Measurements from ENCODE around the gene PRDX1. TPM values are rescaled to one million over a fixed set of nuclear protein-coding genes. Genes with fewer than 3 reads are reported as not detected.

PRDX1 gene
- total and polyA plus RNA-seq, 2 of the 13 experiments (the other 11 are each of a cell fraction or from before 2014, with no cell fraction given): 761 to 1,898 TPM

DNA sequence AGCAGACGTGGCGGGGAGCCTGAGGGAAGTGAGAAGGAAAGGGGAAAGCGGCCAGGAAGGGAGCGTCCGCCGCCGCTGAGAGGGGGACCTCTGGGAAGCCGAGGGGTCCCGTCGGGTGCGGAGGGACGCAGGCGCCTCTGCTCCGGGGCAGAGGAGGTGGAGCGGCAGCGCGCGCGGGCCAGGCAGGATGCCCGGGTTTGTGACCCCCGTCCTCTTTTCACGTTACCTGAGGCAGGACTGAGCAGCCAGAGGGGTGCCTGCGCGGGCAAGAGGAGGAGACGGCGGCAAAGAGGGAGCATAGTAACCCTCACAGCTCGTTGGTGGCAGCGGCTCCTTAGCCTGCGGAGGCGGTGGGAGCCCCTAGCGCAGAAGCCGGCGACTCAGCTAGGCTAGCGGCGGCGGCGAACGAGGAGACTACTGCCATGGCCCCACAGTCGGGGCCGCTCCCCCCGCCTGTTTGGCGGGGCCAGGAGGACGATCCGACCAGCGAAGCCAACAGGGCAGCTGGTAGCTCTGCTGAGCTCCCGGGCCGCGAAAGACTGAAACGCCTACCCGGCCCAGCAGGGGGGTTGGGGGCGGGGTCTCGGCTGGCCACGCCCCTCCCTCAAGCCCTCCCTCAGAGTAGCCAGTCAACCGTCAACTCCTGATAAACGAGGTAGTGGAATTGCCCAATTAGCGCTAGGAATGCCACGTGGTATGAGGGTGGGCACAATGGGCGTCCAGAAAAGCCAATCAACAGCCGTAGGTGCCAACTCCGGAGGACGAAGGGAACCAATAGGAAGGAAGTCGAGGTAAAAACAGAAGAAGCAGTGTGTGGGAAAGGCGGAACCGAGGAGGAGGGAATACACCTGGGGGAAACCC is 30.8 kb downstream of the PRDX1 start, which contains the start of gene TESK2 (continued):
- TF ChIP-seq, protein P1, sequence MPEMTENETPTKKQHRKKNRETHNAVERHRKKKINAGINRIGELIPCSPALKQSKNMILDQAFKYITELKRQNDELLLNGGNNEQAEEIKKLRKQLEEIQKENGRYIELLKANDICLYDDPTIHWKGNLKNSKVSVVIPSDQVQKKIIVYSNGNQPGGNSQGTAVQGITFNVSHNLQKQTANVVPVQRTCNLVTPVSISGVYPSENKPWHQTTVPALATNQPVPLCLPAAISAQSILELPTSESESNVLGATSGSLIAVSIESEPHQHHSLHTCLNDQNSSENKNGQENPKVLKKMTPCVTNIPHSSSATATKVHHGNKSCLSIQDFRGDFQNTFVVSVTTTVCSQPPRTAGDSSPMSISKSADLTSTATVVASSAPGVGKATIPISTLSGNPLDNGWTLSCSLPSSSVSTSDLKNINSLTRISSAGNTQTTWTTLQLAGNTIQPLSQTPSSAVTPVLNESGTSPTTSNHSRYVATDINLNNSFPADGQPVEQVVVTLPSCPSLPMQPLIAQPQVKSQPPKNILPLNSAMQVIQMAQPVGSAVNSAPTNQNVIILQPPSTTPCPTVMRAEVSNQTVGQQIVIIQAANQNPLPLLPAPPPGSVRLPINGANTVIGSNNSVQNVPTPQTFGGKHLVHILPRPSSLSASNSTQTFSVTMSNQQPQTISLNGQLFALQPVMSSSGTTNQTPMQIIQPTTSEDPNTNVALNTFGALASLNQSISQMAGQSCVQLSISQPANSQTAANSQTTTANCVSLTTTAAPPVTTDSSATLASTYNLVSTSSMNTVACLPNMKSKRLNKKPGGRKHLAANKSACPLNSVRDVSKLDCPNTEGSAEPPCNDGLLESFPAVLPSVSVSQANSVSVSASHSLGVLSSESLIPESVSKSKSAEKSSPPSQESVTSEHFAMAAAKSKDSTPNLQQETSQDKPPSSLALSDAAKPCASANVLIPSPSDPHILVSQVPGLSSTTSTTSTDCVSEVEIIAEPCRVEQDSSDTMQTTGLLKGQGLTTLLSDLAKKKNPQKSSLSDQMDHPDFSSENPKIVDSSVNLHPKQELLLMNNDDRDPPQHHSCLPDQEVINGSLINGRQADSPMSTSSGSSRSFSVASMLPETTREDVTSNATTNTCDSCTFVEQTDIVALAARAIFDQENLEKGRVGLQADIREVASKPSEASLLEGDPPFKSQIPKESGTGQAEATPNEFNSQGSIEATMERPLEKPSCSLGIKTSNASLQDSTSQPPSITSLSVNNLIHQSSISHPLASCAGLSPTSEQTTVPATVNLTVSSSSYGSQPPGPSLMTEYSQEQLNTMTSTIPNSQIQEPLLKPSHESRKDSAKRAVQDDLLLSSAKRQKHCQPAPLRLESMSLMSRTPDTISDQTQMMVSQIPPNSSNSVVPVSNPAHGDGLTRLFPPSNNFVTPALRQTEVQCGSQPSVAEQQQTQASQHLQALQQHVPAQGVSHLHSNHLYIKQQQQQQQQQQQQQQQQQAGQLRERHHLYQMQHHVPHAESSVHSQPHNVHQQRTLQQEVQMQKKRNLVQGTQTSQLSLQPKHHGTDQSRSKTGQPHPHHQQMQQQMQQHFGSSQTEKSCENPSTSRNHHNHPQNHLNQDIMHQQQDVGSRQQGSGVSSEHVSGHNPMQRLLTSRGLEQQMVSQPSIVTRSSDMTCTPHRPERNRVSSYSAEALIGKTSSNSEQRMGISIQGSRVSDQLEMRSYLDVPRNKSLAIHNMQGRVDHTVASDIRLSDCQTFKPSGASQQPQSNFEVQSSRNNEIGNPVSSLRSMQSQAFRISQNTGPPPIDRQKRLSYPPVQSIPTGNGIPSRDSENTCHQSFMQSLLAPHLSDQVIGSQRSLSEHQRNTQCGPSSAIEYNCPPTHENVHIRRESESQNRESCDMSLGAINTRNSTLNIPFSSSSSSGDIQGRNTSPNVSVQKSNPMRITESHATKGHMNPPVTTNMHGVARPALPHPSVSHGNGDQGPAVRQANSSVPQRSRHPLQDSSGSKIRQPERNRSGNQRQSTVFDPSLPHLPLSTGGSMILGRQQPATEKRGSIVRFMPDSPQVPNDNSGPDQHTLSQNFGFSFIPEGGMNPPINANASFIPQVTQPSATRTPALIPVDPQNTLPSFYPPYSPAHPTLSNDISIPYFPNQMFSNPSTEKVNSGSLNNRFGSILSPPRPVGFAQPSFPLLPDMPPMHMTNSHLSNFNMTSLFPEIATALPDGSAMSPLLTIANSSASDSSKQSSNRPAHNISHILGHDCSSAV (CRISPR knock-in tag; IDR thresholded peaks at IDR 0.05; ENCODE audit: borderline replicate concordance): 0 out of 2 replicates have a peak, but pooled peaks have one; percentile 75
- no peak for TF ChIP-seq E2F5 (CRISPR knock-in tag; conservative IDR thresholded peaks at IDR 0.05)
- peak; percentile 8; the same call in 1 of the 2 replicates for TF ChIP-seq ZNF629 (CRISPR knock-in tag; conservative IDR thresholded peaks at IDR 0.05)
- peak; percentile 98 for TF ChIP-seq NFYB (CRISPR knock-in tag; IDR thresholded peaks at IDR 0.05)
- TF ChIP-seq ZNF772 (CRISPR knock-in tag; IDR thresholded peaks at IDR 0.05): peak; percentile 50; the same call in 1 of the 2 replicates
- peak; percentile 86 for TF ChIP-seq ZNF776 (CRISPR knock-in tag; IDR thresholded peaks at IDR 0.05)
- TF ChIP-seq SUZ12 (IDR thresholded peaks at IDR 0.05; ENCODE audit: low read depth, low read length): no peak
- no peak for TF ChIP-seq SYNCRIP (IDR thresholded peaks at IDR 0.05; ENCODE audit: insufficient read depth, low read depth, low read length)
- TF ChIP-seq, protein P2, sequence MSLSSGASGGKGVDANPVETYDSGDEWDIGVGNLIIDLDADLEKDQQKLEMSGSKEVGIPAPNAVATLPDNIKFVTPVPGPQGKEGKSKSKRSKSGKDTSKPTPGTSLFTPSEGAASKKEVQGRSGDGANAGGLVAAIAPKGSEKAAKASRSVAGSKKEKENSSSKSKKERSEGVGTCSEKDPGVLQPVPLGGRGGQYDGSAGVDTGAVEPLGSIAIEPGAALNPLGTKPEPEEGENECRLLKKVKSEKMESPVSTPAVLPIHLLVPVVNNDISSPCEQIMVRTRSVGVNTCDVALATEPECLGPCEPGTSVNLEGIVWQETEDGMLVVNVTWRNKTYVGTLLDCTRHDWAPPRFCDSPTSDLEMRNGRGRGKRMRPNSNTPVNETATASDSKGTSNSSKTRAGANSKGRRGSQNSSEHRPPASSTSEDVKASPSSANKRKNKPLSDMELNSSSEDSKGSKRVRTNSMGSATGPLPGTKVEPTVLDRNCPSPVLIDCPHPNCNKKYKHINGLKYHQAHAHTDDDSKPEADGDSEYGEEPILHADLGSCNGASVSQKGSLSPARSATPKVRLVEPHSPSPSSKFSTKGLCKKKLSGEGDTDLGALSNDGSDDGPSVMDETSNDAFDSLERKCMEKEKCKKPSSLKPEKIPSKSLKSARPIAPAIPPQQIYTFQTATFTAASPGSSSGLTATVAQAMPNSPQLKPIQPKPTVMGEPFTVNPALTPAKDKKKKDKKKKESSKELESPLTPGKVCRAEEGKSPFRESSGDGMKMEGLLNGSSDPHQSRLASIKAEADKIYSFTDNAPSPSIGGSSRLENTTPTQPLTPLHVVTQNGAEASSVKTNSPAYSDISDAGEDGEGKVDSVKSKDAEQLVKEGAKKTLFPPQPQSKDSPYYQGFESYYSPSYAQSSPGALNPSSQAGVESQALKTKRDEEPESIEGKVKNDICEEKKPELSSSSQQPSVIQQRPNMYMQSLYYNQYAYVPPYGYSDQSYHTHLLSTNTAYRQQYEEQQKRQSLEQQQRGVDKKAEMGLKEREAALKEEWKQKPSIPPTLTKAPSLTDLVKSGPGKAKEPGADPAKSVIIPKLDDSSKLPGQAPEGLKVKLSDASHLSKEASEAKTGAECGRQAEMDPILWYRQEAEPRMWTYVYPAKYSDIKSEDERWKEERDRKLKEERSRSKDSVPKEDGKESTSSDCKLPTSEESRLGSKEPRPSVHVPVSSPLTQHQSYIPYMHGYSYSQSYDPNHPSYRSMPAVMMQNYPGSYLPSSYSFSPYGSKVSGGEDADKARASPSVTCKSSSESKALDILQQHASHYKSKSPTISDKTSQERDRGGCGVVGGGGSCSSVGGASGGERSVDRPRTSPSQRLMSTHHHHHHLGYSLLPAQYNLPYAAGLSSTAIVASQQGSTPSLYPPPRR (CRISPR knock-in tag; IDR thresholded peaks at IDR 0.05; ENCODE audit: borderline replicate concordance): no peak
- no peak for TF ChIP-seq MLX (CRISPR knock-in tag; IDR thresholded peaks at IDR 0.05)
- no peak for TF ChIP-seq ZNF562 (CRISPR knock-in tag; IDR thresholded peaks at IDR 0.05; ENCODE audit: borderline replicate concordance)
- no peak for TF ChIP-seq XRCC5 (optimal IDR thresholded peaks at IDR 0.05; ENCODE audit: low read length)
- TF ChIP-seq CCAR2 (optimal IDR thresholded peaks at IDR 0.05; ENCODE audit: low read depth, low read length): no peak
- TF ChIP-seq WIZ (CRISPR knock-in tag; IDR thresholded peaks at IDR 0.05): no peak

Measured in HepG2 (cell line).